ENCODE measurements around the gene TFF1. TPM values are rescaled to one million over a fixed set of nuclear protein-coding genes. Genes with fewer than 3 reads are reported as not detected.
A peak's percentile ranks its signal among the peaks of the same experiment; 100 is the strongest.

TFF1 gene
- total RNA-seq, 1 donor from 2014 or later = 241 TPM

GRCh38 chr21:42398436-42399028 is 32.2 kb upstream of the TFF1 start:
- no peak for DNase-seq (ENCODE audit: low spot score)

- DNase-seq (ENCODE audit: low spot score) = no peak
Observed at GRCh38 chr21:42397746-42398394, 31.5 kb upstream of the TFF1 start.

- DNase-seq (ENCODE audit: low spot score) = no peak
Observed at GRCh38 chr21:42396799-42397745, 30.7 kb upstream of the TFF1 start.

GRCh38 chr21:42395905-42396651 is 29.7 kb upstream of the TFF1 start, which contains the start of gene TMPRSS3:
TSS of gene TMPRSS3 (minus strand) at chr21:42396052. CDS start at chr21:42395417, 635 bp downstream.
- DNase-seq (ENCODE audit: low spot score) = no peak

GRCh38 chr21:42395302-42395701 is 29.0 kb upstream of the TFF1 start:
- no peak for DNase-seq (ENCODE audit: low spot score)

GRCh38 chr21:42393443-42393950 is 27.2 kb upstream of the TFF1 start:
- DNase-seq (ENCODE audit: low spot score) = no peak

- DNase-seq (ENCODE audit: low spot score) = no peak
Observed at GRCh38 chr21:42392731-42393442, 26.6 kb upstream of the TFF1 start.

GRCh38 chr21:42391297-42391696 is 25.0 kb upstream of the TFF1 start:
- no peak for DNase-seq (ENCODE audit: low spot score)

GRCh38 chr21:42390696-42391095 is 24.4 kb upstream of the TFF1 start:
- DNase-seq (ENCODE audit: low spot score) = no peak

- DNase-seq (ENCODE audit: low spot score) = no peak
Observed at GRCh38 chr21:42390193-42390592, 23.9 kb upstream of the TFF1 start.

GRCh38 chr21:42389449-42389835 is 23.1 kb upstream of the TFF1 start:
- DNase-seq (ENCODE audit: low spot score) = peak; percentile 46

- peak; percentile 61 for DNase-seq (ENCODE audit: low spot score)
Observed at GRCh38 chr21:42388740-42389448, 22.6 kb upstream of the TFF1 start.

- no peak for DNase-seq (ENCODE audit: low spot score)
Observed at GRCh38 chr21:42387843-42388340, 21.6 kb upstream of the TFF1 start.

GRCh38 chr21:42387164-42387563 is 20.8 kb upstream of the TFF1 start:
- no peak for DNase-seq (ENCODE audit: low spot score)

GRCh38 chr21:42386034-42386591 is 19.8 kb upstream of the TFF1 start:
- DNase-seq (ENCODE audit: low spot score) = peak; percentile 65

- DNase-seq (ENCODE audit: low spot score) = no peak
Observed at GRCh38 chr21:42385619-42386018, 19.3 kb upstream of the TFF1 start.

- DNase-seq (ENCODE audit: low spot score) = peak; percentile 66
Observed at GRCh38 chr21:42384989-42385388, 18.7 kb upstream of the TFF1 start.

- DNase-seq (ENCODE audit: low spot score) = no peak
Observed at GRCh38 chr21:42384156-42384945, 18.0 kb upstream of the TFF1 start.

GRCh38 chr21:42383331-42383730 is 17.0 kb upstream of the TFF1 start:
- DNase-seq (ENCODE audit: low spot score) = no peak
